ENCODE measurements around the gene ELOVL6.
A peak's percentile ranks its signal among the peaks of the same experiment; 100 is the strongest.
"Not testable (repeated sequence)": the region's sequence is repeated elsewhere in the genome, so short reads cannot be mapped to it uniquely, and the experiment has no call there.

ELOVL6 gene

DNA sequence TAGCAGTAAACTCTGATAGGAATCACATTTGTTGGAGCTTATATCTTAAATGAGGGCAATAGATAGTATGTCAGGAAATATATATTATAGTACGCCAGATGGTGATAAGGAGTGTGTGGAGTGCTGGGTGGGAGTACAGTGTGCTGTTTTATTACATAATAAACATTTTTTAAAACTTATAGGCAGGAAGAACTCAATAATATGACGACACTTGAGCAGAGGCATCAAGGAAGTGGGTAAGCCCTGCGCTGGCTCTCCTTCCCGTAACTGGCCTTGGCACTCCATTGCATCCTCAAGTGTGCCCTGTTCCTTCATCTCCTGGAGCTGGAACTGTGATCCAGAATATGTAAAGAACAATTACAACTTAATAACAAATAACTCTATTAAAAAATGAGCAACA lies 123.8 kb downstream of the ELOVL6 start:
- DNase-seq (ENCODE audit: low spot score), result no peak

DNA sequence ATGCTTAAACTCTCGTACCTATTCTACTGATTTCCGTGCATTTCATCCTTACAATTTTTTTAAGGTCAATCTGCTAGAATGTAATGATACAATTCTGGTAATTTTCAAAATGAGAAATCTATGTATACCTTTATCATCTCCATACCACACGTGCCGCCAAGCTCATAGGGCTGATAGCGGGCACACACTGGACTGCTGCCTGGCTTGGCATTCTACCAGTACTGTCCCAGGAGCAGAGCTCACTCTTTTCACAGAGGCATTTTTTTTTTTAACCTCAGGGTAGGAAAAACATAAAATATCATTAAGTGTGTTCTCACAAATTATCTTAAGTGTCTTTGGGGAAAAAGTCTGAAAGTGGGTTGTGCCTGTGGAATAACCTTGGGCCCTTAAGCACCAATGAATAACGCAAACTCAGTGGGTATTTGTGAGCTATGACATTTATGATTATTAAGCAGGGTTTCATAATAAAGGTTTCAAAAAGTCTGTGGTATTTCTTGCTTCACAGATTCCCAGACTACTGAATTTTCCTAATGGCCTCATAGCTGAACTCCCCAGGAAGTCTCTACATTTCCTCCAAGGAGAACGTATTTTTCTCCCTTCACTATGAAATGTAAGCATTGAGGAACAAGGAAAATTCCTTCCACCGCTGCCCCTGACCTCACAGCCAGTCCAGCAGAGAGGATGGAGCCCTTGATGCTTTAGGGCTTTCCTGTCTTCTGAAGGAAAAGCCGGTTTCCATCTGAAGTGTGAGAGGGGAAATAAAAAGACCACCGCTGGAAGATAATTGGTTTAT lies 125.2 kb downstream of the ELOVL6 start:
- DNase-seq (ENCODE audit: low spot score), result peak; percentile 65

DNA sequence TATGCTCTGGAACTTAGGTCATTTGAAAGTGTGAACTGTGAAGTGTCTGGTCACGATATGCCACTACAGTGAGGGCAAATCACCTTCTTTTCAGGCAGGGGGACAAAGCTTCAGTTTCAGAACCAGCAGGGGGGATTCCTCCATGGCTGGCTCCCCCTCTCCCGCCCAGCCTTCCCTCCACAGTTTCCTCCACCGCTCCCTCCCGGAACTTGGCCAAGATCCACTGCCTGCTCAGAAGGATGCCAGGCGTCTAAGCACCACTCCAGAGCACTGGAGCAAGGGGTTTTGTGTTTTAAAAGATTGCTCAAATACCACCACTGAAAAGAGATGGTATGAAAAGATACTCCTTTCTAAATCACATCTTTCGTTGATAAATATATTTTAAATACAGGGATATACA lies 126.9 kb downstream of the ELOVL6 start:
- DNase-seq (ENCODE audit: low spot score), result no peak

DNA sequence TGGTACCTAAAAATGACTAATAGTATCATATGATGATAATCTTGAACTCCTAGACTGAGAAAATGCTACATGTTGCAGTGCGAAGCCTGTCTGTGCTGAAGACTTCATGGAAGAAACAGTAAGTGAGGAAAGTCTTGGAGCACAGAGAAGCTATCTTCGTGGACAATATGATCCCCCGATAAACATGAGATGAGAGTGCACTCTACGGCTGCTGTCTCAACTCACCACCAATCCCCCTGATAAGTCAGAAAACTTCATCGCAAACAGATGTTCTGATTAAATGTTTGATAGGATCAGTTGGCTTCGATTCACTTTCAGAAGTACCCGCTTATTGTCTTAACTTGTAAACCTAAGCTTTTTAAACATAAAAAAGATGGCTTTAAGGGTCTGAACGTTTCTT lies 130.2 kb downstream of the ELOVL6 start:
- DNase-seq (ENCODE audit: low spot score), result no peak

DNA sequence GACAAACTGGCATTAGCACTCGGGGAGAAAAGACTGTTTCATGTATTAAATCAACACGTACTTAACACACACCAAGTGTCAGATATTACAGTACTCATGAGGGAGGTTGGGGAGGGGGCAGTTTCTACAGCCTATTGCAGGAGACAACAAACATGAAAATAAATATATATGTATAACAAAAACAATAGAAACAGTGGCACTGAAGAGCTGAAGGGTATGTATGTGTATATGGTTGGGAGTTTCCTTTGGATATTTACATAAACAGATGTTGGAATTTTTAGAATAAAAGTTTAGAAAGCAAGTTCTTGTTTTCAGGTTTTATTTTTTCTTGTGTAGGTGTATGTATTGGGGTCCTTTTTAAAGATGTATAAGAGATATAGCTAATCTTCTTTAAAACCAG lies 133.5 kb downstream of the ELOVL6 start:
- DNase-seq (ENCODE audit: low spot score), result no peak

DNA sequence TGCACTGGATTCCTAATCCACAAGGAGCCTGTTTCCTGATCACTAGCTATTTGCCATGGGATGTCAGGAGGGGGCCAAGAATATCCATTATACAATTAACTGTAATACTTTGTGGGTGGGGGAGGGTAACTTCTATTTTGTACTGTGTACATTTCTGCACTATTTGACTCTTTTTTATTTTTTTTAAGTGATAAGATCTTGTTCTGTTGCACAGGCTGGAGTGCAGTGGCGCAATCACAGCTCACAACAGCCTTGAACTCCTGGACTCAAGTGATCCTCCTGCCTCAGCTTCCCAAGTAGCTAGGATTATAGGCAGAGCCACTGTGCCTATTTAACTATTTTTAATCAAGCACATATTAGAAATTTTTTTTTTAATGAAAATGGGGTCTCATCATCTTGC lies 134.1 kb downstream of the ELOVL6 start:
- DNase-seq (ENCODE audit: low spot score), result no peak

DNA sequence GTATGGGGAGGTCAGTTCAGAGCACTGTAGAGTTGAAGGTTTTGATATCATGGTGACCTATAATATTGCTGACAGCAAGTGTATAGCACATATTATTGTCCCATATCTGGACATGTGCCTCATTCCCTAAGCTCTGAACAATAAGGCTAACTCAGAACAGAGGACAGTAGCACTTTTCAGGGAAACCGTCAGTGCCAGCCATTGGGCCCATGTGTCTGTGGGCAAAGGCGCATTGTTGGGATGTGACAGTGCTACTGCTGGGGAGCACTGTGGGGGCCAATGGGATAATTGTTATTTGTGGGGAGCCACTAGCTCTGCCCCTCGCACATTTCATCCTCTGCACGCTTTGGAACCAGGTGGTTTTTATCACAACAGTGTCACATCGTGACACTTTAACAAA lies 136.2 kb downstream of the ELOVL6 start:
- DNase-seq (ENCODE audit: low spot score), result no peak

DNA sequence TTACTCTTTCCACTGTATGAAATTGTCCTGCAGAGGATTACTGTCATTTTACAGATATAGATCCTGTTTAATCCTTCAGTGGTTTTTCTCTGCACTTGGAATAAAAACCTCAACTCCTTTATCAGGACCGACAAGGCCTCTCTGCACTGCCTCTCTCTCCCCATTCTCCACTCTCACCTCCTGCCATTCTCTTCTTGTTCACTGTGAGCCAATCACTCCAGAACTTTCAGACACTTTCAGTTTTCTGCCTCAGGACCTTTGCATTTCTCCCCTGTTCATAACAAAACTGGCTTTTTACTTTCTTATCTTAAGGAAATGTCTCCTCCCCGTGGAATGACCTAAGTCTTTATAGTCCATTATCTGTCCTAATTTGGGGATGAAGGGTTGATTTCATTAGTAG lies 137.3 kb downstream of the ELOVL6 start:
- DNase-seq (ENCODE audit: low spot score), result no peak

DNA sequence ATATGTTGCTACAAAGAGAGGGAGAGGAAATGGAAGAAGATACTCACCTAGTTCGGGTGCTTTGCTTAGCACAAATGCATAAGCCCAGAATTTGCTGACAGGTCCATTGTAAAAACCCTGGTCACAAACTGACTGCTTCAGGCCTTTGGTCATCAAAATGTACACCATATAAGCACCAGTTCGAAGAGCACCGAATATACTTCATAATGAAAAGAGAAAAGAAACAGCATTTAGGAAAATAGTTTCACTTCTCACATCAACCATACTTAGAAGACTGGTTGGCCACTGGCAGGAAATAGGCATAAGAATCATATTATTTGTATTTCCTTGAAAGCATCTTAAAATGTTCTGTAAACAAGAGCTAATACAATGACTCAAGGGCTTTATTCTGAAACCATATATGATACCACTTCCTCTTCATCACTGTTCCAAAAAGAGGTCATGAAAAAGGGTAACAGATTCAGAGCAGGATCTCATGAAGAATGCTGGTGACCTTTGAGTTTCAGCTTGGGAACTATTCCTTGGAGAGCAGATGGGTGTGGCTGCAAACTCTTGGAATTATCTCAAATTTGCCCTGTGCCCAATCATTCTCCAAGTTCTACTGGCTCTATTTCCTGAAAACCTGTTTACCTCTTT lies 138.7 kb downstream of the ELOVL6 start:
- DNase-seq (ENCODE audit: low spot score), result no peak

DNA sequence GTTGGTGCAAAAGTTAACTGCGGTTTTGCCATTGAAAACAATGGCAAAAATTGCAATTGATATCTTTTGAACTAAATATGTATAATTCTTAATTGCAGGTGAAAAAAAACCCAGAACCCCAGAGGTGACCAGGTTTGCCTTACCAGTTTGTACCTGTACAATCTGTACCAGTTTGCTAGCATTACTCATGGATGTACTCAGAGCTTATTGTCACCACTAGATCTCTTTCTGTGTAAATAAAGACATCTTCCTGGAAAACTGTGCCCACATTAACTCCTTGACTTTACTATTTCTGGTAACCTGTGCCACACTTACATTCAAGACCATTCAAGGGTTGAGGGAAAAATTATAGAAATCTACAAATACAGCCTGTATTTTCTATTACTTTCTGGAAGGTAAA lies 139.7 kb downstream of the ELOVL6 start:
- no peak for DNase-seq (ENCODE audit: low spot score)

DNA sequence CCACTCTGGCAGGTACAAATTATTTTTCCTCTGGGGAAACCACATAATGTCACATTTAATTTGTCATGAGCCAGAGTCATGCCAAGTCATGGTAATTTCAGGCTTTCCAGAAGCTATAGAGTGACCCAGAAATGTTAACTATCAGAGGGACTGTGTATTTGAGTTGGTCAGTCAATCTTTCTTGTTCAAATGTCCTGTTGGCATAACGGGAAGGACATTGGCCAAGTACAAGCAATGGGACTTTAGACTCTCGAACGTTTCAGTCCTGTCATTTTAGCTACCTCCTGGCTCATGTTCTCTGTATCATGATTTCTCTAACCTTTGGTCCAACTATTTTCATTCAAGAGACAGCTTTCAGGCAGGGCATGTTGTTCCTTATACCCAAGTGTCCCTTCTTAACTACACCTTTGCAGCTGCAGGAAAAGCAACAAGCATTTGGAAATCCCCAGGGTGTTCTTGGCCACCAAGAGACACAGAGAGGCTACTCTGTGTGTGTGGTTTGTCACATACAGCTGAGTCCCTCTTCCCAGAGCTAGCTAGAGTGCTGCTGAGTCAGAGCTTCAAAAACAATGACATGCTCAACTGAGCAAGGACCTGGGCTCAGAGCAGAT lies 143.2 kb downstream of the ELOVL6 start:
- peak; percentile 43 for DNase-seq (ENCODE audit: low spot score)

DNA sequence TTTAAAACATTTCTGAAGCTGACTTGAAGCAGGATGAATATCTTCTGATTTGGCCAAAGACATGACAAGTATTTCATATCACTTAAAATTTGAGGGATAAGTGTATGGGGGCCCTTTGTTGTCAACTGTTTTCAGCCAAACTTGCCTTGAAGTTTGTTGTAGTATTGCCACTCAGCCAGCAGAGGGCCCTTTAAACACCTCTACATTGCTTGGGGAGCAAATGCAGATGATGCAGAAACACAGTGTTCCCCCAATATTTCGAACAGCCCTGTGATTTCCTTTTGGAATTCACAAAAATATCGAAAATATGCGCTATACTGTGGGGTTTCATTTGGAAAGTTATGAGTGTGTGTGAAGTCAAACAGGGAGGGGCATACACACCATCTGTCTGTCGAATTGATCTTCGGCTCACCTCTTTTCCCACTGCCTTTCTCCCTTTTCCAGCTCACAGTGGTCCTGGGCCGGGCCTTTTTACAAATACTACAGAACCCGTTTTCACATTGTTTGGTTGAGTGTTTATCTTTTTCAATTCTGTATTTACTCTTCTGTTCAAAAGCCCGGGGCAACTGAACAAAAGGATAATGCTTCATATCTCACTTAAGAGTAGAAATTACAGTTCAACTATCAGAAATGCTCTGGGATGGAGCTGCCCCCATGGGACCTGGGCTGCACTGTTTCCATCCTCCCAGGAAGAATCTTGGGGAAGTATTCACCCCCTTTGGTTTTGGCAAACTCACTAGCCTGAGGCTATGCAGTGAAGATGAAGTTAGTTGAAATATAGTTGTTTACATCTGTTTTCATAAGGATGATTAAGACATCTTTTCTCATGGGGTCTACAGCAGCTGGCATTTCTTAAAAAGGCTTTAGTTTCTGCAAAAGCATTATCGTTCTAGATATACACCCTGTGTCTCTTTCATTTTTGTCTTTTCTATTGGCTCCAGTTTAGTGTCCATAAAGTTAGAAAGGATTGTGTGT lies 148.2 kb downstream of the ELOVL6 start:
- peak; percentile 76 for DNase-seq (ENCODE audit: low spot score)

DNA sequence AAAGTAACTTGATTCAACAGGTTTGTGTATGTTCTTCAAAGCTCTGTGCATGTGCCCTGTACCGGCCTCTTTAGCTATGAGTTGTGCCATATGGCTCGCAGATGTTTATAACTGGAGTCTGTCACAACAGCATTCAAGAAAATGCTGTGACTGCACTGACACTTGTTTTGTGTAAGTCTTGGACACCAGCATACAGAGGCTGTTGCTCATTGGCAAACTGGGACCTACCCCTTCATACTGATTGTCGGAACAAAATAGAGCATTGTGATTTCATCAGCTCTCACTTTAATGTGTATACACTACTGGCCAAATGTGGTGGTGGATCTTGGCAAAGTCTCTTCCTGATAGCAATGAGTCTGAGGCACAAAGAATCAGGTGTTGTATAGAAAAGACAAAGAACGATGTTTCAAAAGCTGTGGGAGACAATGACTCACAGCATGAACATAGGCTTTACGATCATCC lies 151.8 kb downstream of the ELOVL6 start:
- no peak for DNase-seq (ENCODE audit: low spot score)

DNA sequence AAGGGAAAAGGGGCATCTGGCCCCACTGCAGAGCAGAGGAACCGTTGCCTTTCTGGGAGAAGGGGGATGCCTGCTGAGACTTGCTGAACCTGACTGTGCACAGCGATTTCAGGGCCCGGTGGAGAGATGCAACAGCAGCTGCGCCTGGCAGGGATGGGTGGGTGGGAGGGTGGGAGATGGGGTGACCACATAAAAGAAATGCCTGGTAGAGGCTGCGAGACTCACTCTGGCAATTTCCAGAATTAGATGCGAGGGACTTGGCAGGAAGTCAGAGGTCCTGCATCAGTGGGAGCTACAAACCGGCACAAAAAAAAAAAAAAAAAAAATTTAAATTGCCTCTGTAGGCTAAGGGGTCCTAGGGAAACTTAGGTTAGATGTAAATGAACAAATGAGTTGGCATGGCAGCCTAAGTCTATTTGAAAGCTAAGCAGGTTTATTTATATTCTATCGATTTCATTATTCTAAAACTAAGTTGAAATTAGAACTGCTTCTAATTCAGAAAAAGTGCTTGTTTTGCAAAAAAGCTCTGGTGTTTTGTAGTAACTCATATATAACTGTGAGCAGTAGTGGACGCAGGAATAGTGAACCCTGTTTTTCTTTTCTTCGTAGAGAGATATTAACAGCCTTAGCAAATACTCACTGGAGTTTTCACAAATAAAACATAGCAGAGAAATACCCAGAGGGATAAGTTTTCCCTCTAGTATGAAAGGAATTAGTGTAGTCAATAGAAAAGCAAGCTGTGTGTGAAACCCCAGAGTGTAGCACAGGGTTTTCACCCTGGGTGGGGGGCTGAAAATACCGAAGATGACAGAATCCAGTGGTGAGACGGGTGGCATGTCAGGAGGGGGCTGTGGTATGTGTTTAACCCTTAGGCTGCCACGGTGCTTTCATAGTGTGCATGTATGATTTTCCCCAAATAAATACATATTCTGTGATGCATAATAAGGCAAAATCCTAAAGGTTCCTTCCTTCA lies 155.6 kb downstream of the ELOVL6 start:
- DNase-seq (ENCODE audit: low spot score), result no peak

DNA sequence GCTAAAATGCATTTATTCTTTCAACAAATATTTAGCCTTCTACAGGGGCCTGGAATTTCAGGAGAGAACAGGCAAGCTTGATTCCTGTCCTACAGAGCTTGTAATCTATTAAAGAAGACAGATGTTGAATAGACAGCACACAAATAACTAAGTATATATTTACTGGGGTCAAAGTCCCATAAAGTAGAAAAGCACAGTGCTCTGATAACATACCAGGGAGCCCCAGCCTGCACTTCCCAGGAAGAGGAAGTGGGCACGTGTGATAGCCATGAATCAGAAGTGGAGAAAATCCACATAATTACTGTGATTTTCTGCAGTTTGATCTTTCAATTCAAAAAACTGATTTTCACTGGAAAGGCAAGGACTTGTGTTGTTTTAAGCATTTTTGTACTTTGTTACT lies 156.7 kb downstream of the ELOVL6 start:
- DNase-seq (ENCODE audit: low spot score), result no peak

DNA sequence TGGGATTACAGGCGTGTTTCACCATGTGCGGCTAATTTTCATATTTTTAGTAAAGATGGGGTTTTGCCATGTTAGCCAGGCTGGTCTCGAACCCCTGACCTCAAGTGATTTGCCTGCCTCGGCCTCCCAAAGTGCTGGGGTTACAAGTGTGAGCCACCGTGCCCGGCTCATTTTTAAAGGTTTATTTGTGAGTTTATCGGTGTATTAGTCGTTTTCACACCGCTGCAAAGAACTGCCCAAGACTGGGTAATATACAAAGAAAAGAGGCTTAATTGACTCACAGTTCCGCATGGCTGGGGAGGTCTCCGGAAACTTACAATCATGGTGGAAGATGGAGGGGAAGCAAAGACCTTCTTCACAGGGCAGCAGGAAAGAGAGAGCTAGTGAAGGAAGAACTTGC lies 159.3 kb downstream of the ELOVL6 start:
- not testable (repeated sequence) for DNase-seq (ENCODE audit: low spot score)

DNA sequence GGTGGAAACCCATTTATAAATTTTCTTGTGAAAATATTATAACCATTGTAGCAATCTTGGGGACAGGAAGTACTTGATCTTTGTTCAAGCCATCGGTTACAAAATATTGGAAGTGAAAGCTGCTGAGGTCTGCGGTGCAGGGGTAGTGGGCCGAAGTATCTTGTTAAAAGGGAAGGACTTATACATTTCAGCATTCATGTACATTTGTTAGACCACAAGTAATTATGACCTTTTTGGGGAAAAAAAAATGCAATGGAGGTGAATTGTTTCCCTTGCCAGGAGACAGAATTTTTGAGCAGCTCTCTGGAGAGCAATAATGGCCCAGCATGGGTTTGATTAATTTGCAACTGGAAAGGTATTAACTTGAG lies 164.4 kb downstream of the ELOVL6 start:
- DNase-seq (ENCODE audit: low spot score), result no peak

DNA sequence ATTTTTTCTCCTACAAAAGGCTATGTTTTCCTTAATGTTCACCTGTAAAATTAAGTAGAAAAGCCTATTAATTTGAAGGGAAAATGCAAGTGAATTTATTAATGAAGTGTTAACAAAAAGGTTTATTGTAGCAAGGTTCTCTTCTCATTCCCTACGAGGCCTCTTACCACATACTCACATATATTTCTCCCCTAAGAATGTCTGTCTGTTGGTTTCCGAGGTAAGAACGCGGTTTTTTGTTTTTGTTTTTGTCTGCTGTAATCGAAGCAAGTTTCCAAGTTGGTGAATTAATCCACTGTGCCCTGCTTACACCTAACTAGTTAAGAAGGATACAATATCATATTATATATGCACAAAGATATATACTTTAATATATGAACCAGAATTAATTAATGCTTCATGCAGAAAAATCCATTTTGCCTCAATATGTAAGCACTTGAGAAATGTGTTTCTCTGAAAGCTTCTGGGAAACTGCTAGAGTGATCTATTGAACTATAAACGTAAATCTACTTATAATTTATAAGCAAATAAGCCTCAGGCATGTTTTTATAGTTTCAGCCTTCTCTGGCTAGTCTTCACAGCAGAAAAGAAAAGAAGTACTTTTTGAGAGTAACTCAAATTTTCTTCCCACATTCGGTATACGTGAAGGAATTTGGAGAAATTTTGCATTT lies 164.9 kb downstream of the ELOVL6 start:
- no peak for DNase-seq (ENCODE audit: low spot score)

DNA sequence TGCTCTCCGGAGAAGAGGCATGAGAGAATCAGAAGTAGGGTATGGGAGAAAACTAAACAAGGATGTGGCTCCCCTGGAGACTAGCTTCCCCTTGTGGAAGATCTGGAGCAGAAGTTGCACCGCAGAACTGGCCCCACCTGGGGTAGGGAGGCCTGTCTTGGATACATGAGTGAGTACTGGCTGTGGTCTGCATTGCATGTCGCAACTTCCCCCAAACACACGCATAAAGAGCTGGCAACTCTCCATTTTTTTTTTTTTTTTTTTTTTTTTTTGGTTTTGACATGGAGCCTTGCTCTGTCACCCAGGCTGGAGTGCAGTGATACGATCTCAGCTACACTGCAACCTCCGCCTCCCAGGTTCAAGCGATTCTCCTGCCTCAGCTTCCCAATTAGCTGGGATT lies 165.8 kb downstream of the ELOVL6 start:
- DNase-seq (ENCODE audit: low spot score), result no peak

DNA sequence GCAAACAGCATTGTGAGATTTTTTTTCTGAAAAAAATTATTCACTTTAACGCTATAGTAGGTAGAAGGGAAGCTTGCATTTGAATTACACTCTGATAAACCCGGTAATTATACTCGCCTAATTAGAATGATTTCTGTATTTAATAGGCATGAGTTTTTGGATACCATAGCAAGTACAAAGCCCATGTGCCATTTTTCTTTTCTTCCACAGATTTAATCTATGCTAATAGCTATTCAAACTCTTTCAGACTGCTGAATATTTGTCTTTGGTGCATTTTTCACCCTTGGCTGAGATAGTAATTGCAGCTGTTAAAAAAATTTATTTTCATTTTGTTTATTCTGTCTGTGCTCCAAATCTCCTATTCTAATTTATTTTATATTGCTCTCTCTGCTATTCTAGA lies 172.7 kb downstream of the ELOVL6 start:
- no peak for DNase-seq (ENCODE audit: low spot score)

Measured in hematopoietic multipotent progenitor cell treated with erythropoietin and hydrocortisone succinate and interleukin-3 and kit ligand, for 15 days (in vitro differentiated cells).